ENCODE measurements around the gene TEX2. TPM values are rescaled to one million over a fixed set of nuclear protein-coding genes. Genes with fewer than 3 reads are reported as not detected.

Gene TEX2
- total and polyA plus RNA-seq, 9 of the 15 experiments (the other 6 are each of a cell fraction or from before 2014, with no cell fraction given): 4.1 to 27.6 (median 19.3) TPM

DNA sequence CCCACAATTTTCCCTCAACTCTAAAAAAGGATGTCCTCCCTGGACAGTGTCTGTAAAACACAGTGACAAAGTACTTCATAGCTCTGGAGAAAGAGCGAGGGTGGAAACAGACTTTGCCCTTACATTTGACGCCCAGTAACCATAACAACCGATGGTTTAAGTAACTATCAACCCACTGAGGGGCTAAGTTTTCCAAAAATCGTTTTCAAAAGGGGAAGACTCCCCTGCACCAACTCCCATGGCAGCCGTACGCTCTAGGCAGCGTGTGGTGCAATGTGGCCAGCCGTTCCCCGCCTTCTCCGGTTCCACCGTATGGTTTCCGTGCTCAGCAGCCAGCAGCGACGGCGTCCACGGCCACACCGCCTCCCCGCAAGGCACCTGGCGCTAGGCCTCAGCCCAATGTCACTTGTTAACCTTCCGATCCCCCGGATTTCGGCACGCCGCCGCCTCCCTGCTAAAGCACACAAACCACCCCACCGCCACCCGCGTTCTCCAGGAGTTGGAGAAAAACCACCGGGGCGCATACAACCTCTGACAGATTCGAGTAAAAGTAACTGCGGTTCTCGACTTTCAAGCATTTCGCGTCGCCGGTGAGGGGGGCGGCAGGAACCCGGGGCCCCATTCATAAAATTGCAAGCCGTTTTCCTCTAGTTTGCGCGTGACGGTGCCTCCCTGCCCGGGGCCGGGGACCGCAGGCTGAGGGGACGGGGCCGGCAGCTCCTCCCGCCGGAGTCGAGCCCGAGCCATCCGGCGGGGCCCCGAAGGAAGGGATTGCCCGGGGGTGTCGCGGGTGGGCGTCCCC lies 661 bp downstream of the TEX2 start (continued):
- no peak for TF ChIP-seq E2F4 (CRISPR knock-in tag; IDR thresholded peaks at IDR 0.05; ENCODE audit: low read depth)
- no peak for TF ChIP-seq ZNF695 (CRISPR knock-in tag; IDR thresholded peaks at IDR 0.05)
- no peak for TF ChIP-seq RNF2 (IDR thresholded peaks at IDR 0.05)
- no peak for TF ChIP-seq ETS1 (conservative IDR thresholded peaks at IDR 0.05; ENCODE audit: control insufficient read depth, low read depth, low read length)
- TF ChIP-seq, protein P1, sequence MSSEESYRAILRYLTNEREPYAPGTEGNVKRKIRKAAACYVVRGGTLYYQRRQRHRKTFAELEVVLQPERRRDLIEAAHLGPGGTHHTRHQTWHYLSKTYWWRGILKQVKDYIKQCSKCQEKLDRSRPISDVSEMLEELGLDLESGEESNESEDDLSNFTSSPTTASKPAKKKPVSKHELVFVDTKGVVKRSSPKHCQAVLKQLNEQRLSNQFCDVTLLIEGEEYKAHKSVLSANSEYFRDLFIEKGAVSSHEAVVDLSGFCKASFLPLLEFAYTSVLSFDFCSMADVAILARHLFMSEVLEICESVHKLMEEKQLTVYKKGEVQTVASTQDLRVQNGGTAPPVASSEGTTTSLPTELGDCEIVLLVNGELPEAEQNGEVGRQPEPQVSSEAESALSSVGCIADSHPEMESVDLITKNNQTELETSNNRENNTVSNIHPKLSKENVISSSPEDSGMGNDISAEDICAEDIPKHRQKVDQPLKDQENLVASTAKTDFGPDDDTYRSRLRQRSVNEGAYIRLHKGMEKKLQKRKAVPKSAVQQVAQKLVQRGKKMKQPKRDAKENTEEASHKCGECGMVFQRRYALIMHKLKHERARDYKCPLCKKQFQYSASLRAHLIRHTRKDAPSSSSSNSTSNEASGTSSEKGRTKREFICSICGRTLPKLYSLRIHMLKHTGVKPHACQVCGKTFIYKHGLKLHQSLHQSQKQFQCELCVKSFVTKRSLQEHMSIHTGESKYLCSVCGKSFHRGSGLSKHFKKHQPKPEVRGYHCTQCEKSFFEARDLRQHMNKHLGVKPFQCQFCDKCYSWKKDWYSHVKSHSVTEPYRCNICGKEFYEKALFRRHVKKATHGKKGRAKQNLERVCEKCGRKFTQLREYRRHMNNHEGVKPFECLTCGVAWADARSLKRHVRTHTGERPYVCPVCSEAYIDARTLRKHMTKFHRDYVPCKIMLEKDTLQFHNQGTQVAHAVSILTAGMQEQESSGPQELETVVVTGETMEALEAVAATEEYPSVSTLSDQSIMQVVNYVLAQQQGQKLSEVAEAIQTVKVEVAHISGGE (CRISPR knock-in tag; IDR thresholded peaks at IDR 0.05): 0 out of 6 replicates have a peak, but pooled peaks of 1 of the 3 experiments have one; percentile 3
- no peak for TF ChIP-seq STAT5A (IDR thresholded peaks at IDR 0.05; ENCODE audit: borderline replicate concordance, low read length)
- no peak for TF ChIP-seq NFYB (IDR thresholded peaks at IDR 0.05; ENCODE audit: extremely low read depth, insufficient read length)
- TF ChIP-seq ELF4 (CRISPR knock-in tag; IDR thresholded peaks at IDR 0.05): no peak
- TF ChIP-seq SUPT5H (IDR thresholded peaks at IDR 0.05): no peak
- no peak for TF ChIP-seq DPF2 (IDR thresholded peaks at IDR 0.05)
- TF ChIP-seq, protein P2, sequence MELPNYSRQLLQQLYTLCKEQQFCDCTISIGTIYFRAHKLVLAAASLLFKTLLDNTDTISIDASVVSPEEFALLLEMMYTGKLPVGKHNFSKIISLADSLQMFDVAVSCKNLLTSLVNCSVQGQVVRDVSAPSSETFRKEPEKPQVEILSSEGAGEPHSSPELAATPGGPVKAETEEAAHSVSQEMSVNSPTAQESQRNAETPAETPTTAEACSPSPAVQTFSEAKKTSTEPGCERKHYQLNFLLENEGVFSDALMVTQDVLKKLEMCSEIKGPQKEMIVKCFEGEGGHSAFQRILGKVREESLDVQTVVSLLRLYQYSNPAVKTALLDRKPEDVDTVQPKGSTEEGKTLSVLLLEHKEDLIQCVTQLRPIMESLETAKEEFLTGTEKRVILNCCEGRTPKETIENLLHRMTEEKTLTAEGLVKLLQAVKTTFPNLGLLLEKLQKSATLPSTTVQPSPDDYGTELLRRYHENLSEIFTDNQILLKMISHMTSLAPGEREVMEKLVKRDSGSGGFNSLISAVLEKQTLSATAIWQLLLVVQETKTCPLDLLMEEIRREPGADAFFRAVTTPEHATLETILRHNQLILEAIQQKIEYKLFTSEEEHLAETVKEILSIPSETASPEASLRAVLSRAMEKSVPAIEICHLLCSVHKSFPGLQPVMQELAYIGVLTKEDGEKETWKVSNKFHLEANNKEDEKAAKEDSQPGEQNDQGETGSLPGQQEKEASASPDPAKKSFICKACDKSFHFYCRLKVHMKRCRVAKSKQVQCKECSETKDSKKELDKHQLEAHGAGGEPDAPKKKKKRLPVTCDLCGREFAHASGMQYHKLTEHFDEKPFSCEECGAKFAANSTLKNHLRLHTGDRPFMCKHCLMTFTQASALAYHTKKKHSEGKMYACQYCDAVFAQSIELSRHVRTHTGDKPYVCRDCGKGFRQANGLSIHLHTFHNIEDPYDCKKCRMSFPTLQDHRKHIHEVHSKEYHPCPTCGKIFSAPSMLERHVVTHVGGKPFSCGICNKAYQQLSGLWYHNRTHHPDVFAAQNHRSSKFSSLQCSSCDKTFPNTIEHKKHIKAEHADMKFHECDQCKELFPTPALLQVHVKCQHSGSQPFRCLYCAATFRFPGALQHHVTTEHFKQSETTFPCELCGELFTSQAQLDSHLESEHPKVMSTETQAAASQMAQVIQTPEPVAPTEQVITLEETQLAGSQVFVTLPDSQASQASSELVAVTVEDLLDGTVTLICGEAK (IDR thresholded peaks at IDR 0.05): no peak
- TF ChIP-seq, protein P2 (CRISPR knock-in tag; IDR thresholded peaks at IDR 0.05): no peak
